ENCODE measurements around the gene PEX11A.

DNA sequence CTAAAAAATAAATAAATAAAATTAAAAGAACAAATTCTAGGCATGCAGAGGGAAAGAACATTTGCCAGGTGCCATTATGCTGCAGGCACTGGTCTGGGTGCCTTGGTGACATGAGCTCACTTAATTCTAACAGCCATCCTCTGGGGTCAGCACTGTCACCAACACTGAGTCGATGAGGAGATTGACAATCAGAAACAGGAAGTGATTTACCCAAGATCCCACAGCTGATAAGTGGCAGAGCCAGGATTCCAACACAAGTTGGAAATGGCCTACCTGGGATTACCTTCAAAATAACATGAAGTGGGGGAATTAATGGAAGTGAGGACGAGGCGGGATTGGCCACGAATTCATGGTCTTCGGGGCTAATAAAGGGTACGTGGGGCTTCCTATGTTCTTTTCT lies 14.9 kb downstream of the PEX11A start:
- TF ChIP-seq, protein P1, sequence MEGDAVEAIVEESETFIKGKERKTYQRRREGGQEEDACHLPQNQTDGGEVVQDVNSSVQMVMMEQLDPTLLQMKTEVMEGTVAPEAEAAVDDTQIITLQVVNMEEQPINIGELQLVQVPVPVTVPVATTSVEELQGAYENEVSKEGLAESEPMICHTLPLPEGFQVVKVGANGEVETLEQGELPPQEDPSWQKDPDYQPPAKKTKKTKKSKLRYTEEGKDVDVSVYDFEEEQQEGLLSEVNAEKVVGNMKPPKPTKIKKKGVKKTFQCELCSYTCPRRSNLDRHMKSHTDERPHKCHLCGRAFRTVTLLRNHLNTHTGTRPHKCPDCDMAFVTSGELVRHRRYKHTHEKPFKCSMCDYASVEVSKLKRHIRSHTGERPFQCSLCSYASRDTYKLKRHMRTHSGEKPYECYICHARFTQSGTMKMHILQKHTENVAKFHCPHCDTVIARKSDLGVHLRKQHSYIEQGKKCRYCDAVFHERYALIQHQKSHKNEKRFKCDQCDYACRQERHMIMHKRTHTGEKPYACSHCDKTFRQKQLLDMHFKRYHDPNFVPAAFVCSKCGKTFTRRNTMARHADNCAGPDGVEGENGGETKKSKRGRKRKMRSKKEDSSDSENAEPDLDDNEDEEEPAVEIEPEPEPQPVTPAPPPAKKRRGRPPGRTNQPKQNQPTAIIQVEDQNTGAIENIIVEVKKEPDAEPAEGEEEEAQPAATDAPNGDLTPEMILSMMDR (IDR thresholded peaks at IDR 0.05) = no peak
- TF ChIP-seq POLR2A (IDR thresholded peaks at IDR 0.05) = no peak

Measured in Peyer's patch (tissue), 4 donors.